HG03280 (cell line): ENCODE data around the gene STK33.

Experiments used
- ATAC-seq: cut with Tn5 transposase; IDR thresholded peaks from one replicate; pipeline ENCODE4 v1.9.1; 2021; ENCODE audit warnings: mild to moderate bottlenecking, moderate library complexity; ENCODE audit not compliant: unreplicated experiment

STK33 gene

GRCh38 chr11:8381871-8382396, 212.1 kb downstream of the STK33 start:
- ATAC-seq, result no peak

GRCh38 chr11:8381343-8381742, 212.7 kb downstream of the STK33 start:
- ATAC-seq, result no peak

- ATAC-seq, result no peak
Observed at GRCh38 chr11:8375932-8376331, 218.1 kb downstream of the STK33 start.

- ATAC-seq, result no peak
Observed at GRCh38 chr11:8375460-8375859, 218.6 kb downstream of the STK33 start.

GRCh38 chr11:8374716-8375115, 219.3 kb downstream of the STK33 start:
- no peak for ATAC-seq

- no peak for ATAC-seq
Observed at GRCh38 chr11:8373519-8374432, 220.3 kb downstream of the STK33 start.

- ATAC-seq, result no peak
Observed at GRCh38 chr11:8372641-8373381, 221.2 kb downstream of the STK33 start.

- ATAC-seq, result no peak
Observed at GRCh38 chr11:8371516-8371884, 222.5 kb downstream of the STK33 start.

- ATAC-seq, result no peak
Observed at GRCh38 chr11:8370812-8371515, 223.1 kb downstream of the STK33 start.

GRCh38 chr11:8369592-8370205, 224.3 kb downstream of the STK33 start:
- no peak for ATAC-seq

- ATAC-seq, result no peak
Observed at GRCh38 chr11:8368772-8369171, 225.3 kb downstream of the STK33 start.

GRCh38 chr11:8368194-8368593, 225.8 kb downstream of the STK33 start:
- no peak for ATAC-seq

- ATAC-seq, result no peak
Observed at GRCh38 chr11:8366316-8366715, 227.7 kb downstream of the STK33 start.

- no peak for ATAC-seq
Observed at GRCh38 chr11:8365216-8365941, 228.6 kb downstream of the STK33 start.

GRCh38 chr11:8363921-8364320, 230.1 kb downstream of the STK33 start:
- no peak for ATAC-seq

GRCh38 chr11:8362899-8363298, 231.1 kb downstream of the STK33 start:
- no peak for ATAC-seq

GRCh38 chr11:8362491-8362890, 231.5 kb downstream of the STK33 start:
- ATAC-seq, result no peak

GRCh38 chr11:8361664-8362210, 232.3 kb downstream of the STK33 start:
- ATAC-seq, result no peak

GRCh38 chr11:8361206-8361605, 232.8 kb downstream of the STK33 start:
- ATAC-seq, result no peak
